NCI-H2081 (cell line): ENCODE measurements around the gene COX14.
"Not testable (repeated sequence)": the region's sequence is repeated elsewhere in the genome, so short reads cannot be mapped to it uniquely, and the experiment has no call there.

Source experiments
- DNase-seq, 2 experiments: peaks; one replicate each; lab custom pipeline; 2025; lab: John Stamatoyannopoulos, UW

Gene COX14

DNA sequence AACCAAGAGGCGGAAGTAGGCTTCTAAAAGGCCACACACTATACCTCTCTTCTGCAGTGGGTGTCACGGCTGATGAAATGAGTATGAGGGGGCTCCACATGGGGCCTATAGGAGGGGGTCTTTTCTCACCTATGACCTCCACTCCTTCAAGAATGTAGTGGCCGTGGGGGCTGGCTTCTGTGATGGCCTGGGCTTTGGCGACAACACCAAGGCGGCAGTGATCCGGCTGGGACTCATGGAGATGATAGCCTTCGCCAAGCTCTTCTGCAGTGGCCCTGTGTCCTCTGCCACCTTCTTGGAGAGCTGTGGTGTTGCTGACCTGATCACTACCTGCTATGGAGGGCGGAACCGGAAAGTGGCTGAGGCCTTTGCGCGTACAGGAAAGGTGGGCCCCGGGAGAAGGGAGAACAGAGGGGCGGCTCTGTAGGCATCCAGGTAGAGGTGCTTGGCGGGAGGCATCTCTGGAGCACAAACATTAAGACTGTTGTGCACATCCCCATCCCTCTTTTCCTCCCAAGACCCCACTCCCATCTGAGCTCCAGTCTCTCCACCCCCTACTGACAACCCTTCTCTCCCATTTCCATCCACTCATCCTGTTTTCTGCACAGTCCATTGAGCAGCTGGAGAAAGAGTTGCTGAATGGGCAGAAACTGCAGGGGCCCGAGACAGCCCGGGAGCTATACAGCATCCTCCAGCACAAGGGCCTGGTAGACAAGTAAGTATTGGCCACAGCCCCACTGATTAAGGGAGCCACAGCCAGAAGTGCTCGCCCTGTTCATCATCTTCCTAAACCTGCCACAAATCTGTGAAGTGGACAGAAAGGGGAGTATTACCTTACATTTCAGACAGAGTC is 4.4 kb upstream of the COX14 start:
- DNase-seq: no peak

DNA sequence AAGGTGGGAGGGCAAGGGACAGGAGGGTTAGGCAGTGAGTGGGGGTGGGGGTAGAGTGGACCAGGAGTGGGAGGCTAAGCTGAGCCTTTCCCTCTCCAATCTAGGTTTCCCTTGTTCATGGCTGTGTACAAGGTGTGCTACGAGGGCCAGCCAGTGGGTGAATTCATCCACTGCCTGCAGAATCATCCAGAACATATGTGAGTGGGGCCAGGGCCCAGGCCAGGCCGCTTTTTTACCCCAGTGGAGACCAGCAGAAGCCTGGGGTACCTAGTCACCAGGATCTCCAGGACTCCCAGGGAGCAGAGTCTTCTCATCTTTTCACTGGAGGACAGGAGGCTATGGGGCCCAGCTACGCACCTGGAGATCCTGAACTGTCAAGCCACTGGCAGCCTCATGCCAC is 2.7 kb upstream of the COX14 start:
- no peak for DNase-seq

- no peak for DNase-seq
Observed at GRCh38 chr12:50110127-50110761, 1.8 kb upstream of the COX14 start.

DNA sequence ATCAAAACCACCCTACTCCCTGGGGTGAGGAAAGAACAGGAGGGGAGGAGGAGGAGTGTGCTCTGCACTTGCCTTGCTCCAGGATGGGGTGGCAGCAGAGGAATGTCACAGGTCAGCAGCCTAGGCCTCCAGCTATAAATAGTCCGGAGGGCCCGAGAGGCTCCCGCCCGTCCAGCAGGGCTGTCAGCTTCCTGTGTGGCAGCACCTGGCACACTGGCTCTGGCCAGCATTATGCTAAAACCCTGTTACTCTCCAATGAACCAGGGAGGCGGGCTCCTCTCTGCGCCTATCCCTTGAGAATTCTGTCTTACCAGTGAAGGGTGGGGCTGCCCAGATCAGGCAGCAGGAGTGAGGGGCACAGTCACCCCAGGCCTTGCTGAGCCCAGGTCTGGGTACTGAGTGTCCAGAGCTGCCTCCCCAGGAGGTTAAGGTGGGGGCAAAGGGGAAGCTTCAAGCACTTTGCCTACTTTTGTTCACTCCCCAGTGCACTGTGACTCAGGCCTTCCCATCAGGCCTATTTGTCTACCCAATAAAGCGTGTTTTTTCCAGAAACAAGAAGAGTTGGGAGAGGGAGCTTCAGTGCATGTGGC is 1.2 kb upstream of the COX14 start:
- peak; percentile 29 to 49 for DNase-seq

DNA sequence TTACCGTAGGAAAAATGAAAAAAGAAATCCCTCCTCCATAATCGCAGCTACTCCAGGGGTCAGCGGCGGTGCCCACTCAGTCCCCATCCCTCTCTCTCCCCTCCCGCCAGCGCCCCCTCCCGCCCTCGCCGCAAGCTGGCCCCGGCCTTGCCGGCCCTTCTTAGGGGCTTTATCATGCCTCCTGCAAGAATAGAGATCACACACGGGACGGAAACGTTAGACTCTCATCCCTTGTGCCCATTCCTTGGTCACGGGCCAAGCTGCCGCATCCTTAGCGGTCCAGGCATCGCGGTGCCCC is 692 bp upstream of the COX14 start:
- no peak for DNase-seq

- no peak for DNase-seq
Observed at GRCh38 chr12:50112456-50113218, 601 bp downstream of the COX14 start.

DNA sequence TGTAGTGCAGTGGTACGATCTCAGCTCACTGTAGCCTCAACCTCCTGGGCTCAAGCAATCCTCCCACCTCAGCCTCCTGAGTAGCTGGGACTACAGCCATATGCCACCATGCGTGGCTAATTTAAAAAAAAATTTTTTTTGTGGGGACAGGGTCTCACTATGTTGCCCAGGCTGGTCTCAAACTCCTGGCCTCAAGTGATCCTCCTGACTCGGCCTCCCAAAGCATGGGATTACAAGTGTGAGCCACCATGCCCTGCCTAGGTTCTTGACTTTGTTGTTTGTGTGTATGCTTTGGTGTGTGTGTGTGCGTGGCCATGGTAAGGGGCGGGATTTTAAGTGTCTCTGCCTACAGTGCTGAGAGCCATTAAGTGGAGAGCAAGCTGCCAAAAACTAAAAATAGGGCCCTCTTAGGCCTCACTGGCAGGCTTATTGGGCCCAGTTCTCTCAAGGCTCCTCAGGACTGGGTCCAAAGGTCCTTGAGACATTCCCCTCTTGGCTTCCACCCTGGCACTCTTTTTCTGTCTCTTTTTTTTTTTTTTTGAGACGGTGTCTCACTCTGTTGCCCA is 5.1 kb downstream of the COX14 start:
- no peak for DNase-seq

DNA sequence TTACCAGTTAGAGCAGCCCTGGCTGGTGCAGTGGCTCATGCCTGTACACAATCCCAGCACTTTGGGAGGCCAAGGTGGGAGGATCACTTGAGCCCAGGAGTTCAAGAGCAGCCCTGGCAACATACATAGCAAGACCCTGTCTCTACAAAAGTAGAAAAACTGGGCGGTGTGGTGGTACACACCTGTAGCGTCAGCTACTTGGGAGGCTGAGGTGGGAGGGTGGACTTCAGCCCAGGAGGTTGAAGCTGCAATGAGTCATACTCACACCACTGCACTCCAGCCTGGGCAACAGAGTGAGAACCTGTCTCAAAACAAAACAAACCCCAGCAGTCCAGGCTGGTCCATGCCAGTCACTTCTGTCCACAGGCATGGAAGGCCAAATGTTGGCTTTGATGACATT is 7.4 kb downstream of the COX14 start:
- DNase-seq: no peak

- no peak for DNase-seq
Observed at GRCh38 chr12:50120521-50120920, 8.5 kb downstream of the COX14 start.

DNA sequence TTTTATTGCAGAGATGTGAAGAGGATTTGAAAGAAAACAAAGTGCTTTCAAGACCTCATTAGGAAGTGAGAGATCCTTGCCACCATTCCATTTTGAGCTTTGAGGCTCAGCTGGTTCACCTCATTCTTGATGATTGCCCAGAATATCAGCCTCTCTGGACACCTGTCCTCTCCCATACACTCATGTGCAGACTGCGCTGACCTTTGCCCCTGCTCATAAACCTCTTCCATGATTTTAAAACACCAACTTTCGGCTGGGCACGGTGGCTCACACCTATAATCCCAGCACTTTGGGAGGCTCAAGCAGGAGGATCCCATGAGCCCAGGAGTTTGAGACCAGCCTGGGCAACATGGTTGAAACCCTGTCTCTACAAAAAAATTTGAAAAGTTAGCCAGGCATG is 8.9 kb downstream of the COX14 start:
- DNase-seq: no peak

- no peak for DNase-seq
Observed at GRCh38 chr12:50121641-50122040, 9.6 kb downstream of the COX14 start.

DNA sequence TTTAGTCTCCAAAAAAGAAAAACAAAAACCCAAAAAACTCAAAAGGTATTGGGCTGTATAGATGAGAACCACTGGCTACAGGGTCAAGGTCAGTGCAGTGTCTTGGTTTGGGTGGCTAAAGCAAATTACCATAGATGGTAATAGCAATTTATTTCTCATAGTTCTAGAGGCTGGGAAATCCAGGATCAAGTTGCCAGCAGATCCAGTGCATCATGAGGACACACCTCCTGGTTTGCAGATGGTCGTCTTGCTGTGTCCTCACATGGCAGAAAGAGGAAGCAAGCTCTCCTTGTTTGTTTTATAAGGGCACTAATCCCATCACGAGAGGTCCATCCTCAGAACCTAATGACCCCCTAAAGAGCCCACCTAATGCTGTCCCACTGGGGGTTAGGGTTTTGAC is 11.2 kb downstream of the COX14 start:
- no peak for DNase-seq

DNA sequence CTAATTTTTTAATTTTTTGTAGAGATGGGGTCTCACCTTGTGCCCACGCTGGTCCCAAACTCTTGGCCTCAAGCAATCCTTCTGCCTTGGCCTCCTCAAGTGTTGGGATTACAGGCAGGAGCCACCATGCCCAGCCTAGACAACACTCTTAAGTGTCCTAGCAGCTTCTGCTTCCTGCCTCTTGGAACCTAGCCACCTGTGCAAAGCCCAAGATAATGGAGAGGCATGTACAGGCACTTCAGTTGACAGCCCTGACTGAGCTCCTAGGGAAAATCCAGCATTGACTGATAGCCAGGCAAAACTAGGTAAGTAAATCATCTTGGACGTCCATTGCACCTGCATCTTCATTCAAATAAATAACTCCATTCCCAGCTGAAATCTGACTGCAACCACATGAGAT is 15.5 kb downstream of the COX14 start:
- no peak for DNase-seq

- no peak for DNase-seq
Observed at GRCh38 chr12:50129290-50129689, 17.3 kb downstream of the COX14 start.

GRCh38 chr12:50132505-50133135 is 20.6 kb downstream of the COX14 start:
- DNase-seq: no peak

DNA sequence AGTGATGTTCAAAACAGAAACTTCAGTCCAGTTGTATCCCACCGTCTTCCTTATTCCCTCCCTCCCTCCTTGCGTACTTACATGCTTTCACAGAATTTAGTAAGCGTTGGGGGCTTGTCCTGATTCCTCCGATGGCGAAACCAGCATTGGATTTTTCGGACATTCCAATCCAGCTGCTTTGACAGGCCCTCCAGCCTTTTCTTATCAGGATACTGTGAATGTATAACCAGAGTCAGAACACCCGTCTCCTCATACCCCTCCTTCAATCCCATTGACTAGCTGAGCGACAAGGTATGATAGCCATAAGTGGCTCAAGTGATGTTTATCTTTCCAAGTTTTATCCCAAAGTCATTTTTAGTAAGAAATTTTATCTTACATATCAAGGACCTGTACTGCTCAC is 31.0 kb downstream of the COX14 start:
- no peak for DNase-seq

DNA sequence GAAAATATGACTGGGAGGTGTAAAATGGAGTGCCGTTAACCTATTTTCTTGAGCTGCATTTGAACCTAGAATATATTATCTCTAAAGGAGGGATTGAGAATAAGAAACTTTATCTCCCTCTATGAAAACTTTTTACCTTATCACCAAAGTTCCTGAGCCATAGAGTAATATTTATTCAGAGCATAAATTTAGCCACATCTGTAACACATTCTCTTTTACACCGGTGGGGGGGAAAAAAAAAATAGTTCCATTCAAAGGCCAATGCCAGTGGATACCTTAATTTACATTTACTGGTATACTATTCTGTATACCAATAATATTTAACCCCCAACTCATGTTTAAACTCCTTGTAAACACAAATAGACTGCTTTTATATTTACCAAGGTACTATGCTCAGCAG is 33.4 kb downstream of the COX14 start:
- DNase-seq: no peak

DNA sequence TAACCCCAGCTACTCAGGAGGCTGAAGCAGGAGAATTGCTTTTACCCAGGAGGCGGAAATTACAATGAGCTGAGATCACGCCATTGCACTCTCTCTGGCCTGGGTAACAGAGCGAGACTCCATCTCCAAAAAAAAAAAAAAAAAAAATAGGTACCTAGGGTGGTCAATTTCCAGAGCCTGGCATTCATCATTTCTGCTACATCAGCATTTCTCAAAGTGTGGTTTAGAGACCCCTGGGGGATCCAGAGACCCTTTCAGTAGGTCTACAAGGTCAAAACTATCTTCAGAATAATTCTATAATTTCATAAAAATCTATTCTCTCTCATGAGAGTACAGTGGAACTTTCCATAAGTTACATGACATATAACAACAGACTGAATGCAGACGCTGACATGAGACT is 35.2 kb downstream of the COX14 start:
- DNase-seq: no peak

DNA sequence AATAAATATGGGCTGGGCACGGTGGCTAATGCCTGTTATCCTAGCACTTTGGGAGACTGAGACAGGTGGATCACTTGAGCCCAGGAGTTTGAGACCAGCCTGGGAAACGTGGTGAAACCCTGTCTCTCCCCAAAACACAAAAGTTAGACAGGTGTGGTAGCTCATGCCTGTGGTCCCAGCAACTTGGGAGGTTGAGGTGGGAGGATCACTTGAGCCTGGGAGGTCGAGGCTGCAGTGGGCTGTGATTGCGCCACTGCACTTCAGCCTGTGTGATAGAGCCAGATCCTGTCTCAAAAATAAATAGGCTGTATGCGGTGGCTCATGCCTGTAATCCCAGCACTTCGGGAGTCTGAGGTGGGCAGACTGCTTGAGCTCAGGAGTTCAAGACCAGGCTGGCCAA is 36.0 kb downstream of the COX14 start:
- not testable (repeated sequence) for DNase-seq

DNA sequence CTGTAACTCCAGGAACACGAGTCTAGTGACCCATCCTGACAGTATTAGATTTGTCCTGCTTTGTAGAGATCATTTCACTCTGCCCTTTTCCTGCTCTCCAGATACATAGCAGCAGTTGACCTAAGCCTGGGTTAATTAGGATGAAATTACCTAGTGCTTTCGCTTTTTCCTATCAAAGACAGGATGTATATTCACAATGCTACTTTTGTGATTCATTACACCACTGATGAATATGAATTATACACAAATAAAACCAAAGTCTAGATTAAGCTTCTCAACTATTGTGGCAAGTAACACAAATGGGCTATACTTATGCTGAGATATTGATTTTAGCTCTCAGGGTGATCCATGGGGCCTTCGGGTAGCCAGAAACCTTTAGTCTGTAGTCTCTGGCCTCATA is 37.3 kb downstream of the COX14 start:
- no peak for DNase-seq

DNA sequence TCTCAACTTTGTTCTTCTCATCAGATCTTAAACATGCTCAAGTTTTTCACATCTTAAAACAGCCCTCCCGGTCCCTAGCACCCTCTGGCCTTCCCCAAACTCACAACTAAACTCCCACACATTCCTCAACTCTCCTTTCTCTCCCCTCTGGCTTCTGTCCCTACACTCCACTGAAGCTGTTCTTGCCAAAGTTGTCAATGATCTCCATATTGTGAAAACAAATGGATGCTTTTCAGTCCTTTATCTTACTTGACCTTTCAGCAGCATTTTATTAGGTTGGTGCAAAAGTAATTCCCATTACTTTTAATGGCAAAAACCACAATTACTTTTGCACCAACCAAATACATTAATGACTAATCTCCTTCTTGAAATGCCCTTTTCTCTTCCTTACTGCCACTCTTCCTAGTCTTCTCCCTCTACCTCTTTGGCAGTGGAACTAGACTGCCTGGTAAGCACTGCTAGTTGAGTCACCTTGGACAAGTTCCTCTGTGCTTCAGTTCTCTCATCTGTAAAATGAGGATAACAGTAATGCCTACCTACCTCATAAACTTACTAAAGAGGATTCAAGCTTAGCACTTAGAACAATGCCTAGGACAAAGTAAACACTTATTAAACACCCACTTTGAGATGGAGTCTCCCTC is 39.1 kb downstream of the COX14 start:
- no peak for DNase-seq
